ENCODE results near the gene MMD.

MMD gene

DNA sequence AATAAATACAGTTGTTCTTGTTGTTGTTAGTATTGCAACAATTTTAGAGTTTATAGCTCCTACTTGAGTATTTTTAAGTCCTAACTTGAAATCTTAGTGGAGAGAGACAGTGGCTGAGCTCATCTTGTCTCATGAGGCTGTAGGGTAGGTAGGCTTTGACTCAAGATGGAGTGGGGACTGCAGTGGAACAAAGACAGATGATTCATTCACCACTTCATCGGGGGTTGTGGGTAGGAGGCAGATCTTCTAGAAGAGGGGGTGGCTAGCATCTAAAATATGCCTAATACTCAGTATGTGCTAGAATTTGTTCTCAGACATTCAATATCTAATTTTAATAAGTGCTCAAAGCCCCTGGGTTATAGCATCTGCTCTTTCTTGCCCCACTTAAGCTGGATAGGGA is 13.1 kb upstream of the MMD start:
- TF ChIP-seq GATA3 (IDR thresholded peaks at IDR 0.05; ENCODE audit: low read depth, low read length) (no peak), GATA2 (IDR thresholded peaks at IDR 0.05; ENCODE audit: low read depth, low read length) (no peak)

- no peak for TF ChIP-seq GATA3 (IDR thresholded peaks at IDR 0.05; ENCODE audit: low read depth, low read length)
- no peak for TF ChIP-seq GATA2 (IDR thresholded peaks at IDR 0.05; ENCODE audit: low read depth, low read length)
These were observed 12.2 kb upstream of the MMD start for GRCh38 chr17:55433629-55434422.

DNA sequence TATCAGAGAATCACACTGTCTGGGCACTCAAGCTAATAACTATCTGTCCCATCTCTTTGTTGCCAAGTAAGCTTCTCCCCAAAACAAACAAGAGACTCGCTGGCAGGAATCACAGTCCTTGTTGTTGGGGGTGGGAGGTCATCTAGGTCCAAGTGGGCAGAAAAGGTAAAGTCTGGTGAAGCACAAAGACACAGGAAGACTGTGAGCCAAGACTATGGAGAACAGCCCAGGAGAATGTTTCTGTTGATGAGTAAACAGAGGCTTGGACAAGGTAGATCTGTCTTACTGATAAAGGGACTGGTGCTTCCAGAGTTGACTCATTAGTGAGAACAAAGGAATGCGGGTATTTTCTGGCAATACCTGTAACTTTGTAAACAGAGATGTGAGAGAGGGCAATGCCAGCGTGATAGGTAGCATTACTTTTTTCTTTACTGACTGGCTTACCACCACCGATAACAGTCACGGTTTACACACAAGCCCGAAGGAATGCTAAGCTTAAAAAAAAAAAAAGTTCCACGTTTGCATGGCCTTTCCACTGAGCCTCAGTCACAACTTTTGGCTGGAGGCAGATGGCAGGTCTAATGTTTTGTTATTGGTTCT is 11.5 kb upstream of the MMD start:
- TF ChIP-seq GATA2 (IDR thresholded peaks at IDR 0.05; ENCODE audit: low read depth, low read length) (peak; percentile 5; the same call in 1 of the 2 replicates), GATA3 (IDR thresholded peaks at IDR 0.05; ENCODE audit: low read depth, low read length) (no peak)

GRCh38 chr17:55432358-55433028 is 10.9 kb upstream of the MMD start:
- TF ChIP-seq GATA2 (IDR thresholded peaks at IDR 0.05; ENCODE audit: low read depth, low read length) = no peak
- no peak for TF ChIP-seq GATA3 (IDR thresholded peaks at IDR 0.05; ENCODE audit: low read depth, low read length)

DNA sequence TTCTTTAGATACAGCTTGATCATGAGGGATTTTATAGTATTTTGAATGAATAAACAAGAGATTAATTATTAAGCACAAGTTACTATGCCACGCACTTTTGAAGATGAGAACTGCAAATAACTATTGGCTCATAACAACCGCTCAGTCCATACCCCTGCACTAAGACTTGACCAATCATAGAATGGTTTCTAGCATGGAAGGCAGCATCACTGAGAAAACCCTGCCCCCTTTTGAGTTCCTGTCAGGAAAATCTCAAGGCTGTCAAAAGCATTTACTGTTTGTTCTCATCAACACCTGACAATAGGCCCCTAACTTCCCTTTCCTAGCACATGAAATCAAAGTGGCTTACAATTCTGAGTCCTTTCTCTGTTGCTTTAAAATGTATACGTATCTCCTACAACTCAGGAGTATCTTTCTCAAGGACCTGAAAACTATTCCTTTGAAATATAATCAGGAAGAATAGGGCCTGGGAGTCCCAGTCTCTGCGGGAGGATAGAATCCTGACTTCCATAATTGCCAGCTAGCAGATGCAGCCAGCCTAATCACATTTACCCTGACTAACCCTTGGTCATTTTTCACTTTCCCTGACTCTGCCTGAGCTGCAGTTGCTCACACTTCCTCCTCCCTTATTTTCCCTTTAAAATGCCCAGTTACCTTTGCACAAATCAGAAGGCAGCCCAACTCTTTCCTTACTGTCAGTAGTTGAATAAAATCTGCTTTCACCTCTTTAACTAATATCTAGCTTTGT is 9.1 kb upstream of the MMD start:
- no peak for TF ChIP-seq GATA2 (IDR thresholded peaks at IDR 0.05; ENCODE audit: low read depth, low read length)
- no peak for TF ChIP-seq GATA3 (IDR thresholded peaks at IDR 0.05; ENCODE audit: low read depth, low read length)

GRCh38 chr17:55427587-55427882 is 5.9 kb upstream of the MMD start:
- TF ChIP-seq GATA2 (IDR thresholded peaks at IDR 0.05; ENCODE audit: low read depth, low read length) = no peak
- no peak for TF ChIP-seq GATA3 (IDR thresholded peaks at IDR 0.05; ENCODE audit: low read depth, low read length)

DNA sequence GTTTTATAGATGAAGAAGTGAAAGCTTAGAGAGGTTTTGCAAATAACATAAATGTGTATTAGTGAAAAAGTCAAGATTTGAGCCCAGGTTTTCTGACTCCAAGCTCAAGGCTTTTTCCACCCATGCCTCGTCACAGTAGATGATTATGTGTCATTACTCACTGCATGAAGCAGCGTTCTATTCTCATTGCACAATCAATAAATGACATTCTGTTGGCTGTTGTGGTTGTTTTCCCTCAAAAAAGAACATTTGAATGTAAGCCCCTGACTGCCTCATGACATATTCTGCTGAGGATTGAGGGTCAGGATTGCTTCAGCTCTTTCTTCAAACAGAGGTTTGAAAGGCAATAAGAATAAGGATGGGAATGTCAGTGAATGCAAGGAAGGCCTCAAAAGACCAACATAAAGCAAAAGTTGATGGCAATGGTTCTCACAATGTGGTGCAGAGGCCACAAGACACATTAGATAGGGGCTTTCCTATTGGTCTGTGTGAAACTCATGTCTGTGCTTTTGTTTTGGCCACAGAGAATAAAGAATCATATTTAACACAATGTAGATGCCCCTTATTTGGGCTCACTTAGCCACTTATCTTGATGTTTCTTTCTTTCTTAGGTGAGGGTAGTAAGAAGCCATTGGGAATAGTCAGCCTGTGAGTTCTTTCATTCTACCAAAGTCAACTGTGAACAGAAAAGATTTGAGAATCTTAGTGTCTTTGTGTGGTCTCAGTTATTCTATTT is 5.4 kb upstream of the MMD start:
- no peak for TF ChIP-seq GATA2 (IDR thresholded peaks at IDR 0.05; ENCODE audit: low read depth, low read length)
- no peak for TF ChIP-seq GATA3 (IDR thresholded peaks at IDR 0.05; ENCODE audit: low read depth, low read length)

DNA sequence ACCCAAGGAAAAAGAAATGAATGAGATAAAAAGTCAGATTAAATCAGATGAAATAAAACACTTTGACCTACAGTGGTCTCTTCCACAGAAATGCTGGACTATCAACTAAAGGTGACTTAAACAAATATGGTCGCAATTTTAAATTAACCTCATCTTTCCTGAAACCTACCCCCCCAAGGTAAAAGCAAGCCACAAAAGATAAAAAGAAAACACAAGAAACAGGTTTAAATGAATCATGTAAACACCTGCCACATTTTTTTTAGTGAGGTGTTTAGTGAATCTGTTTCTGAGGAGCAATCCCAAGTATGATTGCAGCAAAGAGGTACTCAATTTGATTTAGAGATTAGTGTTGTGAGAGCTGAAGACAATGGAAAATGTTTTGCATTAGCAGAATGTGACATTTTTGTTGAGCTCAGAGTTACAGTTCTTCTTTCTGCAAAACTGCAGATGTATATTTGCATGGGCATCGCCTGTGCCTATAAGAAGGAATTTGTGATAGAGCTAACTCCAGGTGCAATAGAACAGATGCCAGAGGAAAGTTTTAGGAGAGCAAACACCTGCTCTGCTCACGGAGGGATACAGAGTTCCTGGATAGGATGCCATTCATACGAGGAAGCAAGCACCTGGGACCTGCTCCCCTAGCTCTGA is 3.4 kb upstream of the MMD start:
- TF ChIP-seq GATA2 (IDR thresholded peaks at IDR 0.05; ENCODE audit: low read depth, low read length) = no peak
- no peak for TF ChIP-seq GATA3 (IDR thresholded peaks at IDR 0.05; ENCODE audit: low read depth, low read length)

DNA sequence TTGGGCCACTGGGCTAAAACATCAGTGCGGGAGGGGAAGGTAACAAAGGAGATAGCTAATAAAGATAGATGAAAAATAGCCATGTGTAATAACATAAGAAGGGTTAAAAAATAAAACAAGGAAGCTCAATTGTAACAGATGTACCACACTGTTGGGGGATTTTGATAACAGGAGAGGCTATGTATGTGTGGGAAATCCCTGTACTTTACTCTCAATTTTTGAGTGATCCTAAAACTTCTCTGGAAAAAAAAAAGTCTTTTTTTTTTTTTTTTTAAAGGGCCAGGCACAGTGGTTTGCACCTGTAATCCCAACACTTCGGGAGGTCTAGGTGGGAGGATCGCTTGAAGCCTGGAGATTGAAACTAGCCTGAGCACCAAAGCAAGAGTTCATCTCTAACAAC is 1.9 kb upstream of the MMD start:
- TF ChIP-seq GATA2 (IDR thresholded peaks at IDR 0.05; ENCODE audit: low read depth, low read length) (no peak), GATA3 (IDR thresholded peaks at IDR 0.05; ENCODE audit: low read depth, low read length) (no peak)

DNA sequence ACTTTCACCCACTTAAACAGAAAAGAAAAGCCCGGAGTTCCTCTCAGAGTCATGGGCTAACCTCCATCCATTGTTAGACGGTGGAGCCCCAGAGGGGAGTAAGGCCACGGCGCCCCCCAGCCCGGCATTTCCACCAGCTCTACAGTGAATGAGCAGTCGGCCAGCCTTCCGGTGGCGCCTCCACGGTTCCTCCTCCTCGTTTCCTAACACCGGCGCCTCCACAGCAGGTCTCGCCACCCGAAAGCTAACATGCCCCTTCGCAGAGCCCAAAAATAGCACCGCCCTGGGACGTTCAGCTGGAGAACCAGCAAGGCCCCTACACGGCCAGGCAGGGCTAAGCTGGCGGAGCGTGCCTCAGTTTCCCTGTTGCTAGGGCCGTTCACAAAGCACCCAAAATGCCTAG is 858 bp downstream of the MMD start:
- TF ChIP-seq GATA3 (IDR thresholded peaks at IDR 0.05; ENCODE audit: low read depth, low read length) (no peak), GATA2 (IDR thresholded peaks at IDR 0.05; ENCODE audit: low read depth, low read length) (no peak)

DNA sequence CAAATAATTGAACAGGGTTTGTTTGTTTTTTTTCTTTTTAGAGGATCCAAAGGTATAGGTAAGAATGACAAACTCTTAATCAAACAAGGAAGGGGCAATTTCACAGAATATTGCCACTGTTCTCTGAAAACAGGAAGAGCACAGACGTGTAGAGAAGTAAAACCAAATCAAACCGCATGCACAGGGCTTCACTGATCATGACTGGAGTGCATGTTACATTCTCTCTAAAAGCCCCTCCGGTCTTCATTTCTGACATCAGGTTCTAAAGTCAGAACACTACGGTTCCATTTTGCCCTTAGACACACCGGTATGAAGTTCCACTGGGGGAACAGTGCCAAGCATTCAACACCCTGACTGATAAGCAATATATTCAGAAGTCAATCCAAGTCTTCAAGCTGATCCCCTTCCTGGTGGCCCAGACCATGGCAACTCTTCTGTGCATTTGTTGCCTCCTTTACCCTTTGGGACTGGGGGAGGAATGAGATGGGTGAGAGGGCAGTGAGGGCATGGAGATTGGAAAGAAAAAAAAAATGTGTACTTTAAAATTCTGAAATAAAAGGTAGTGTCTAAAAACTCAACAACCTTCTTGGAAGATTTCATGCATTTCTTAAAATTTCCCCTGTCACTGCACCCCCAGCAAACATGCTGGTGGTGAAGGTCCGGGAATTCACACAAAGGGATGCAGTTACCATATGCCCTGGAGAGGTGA is 1.4 kb downstream of the MMD start:
- no peak for TF ChIP-seq GATA2 (IDR thresholded peaks at IDR 0.05; ENCODE audit: low read depth, low read length)
- no peak for TF ChIP-seq GATA3 (IDR thresholded peaks at IDR 0.05; ENCODE audit: low read depth, low read length)

DNA sequence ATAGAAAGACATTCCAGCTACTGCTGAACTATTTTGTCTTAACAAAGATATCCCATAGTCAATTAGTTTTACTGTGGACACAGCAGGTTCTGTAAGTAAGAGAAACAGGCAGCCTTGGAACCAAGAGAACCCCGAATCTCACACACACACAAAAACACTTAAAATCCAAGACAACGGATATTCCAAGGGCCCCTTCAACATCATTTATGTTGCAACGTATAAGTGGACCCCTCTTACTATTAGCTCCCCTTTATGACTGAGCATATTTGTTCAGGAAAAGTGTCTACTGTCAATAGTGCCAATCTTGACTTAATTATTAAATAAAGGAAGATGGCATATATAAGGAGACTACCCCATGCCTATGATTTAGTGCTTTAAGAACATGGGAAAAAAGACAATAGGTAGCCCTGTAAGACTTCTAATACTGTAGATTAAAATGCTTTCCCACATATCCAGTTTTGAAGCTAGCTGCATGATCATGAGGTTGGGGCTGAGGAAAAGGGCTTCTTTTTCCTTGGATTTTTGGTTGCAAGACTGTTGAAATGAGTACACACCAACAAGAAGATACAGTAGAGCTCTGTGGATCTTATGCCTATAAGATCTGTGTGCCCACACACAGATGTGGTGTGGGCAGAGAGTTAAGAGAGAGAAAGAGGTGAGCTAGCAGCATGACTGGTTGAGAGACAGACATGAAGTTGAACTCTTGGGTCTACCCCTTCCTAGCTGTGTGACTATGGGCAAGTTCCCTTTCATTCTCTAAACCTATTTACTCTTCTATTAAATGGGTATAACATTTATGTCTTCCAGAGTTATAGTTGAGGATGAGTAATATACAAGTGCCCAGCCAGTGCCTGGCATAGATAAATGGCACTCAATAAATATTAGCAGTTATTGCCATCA is 3.0 kb downstream of the MMD start:
- TF ChIP-seq GATA2 (IDR thresholded peaks at IDR 0.05; ENCODE audit: low read depth, low read length) = no peak
- no peak for TF ChIP-seq GATA3 (IDR thresholded peaks at IDR 0.05; ENCODE audit: low read depth, low read length)
